Measurements from ENCODE around the gene OR10T2.

GRCh38 chr1:158425027-158425426 is 25.8 kb upstream of the OR10T2 start:
- TF ChIP-seq CTCF (IDR thresholded peaks at IDR 0.05) = no peak
- TF ChIP-seq POLR2A (IDR thresholded peaks at IDR 0.05) = no peak

Data from esophagus squamous epithelium (tissue), 4 donors.